Keratinocyte (primary cell): Measurements from ENCODE around the gene ERC2. TPM values are rescaled to one million over a fixed set of nuclear protein-coding genes. Genes with fewer than 3 reads are reported as not detected.
A peak's percentile ranks its signal among the peaks of the same experiment; 100 is the strongest.

ENCODE experiments used
- DNase-seq: peaks from one replicate; pipeline ENCODE4 v3.0.0-alpha.2; 2011; ENCODE audit warnings: low read depth, missing footprints, low spot score
- FAIRE-seq: peaks from 2 replicates; lab custom pipeline; 2011; peaks lifted over from hg19 to GRCh38; lab: Jason Lieb, UNC
- H2AFZ ChIP-seq: 2 replicates; pipeline ENCODE4 v1.6.0; 2012; ENCODE audit warnings: low read length, control low read depth, inconsistent platforms; ENCODE audit not compliant: control insufficient read depth
- H3K27ac ChIP-seq: 2 replicates; pipeline ENCODE4 v1.5.1; 2011; ENCODE audit warnings: low read length; ENCODE audit not compliant: control insufficient read depth, insufficient read depth
- H3K27me3 ChIP-seq: 3 replicates; pipeline ENCODE4 v1.6.0; 2011; ENCODE audit warnings: low read length; ENCODE audit not compliant: control insufficient read depth, insufficient read depth; ENCODE audit errors: extremely low read depth
- H3K36me3 ChIP-seq, 2 experiments: 2 replicates in 1 of 2; 3 replicates in 1 of 2; pipeline ENCODE4 v1.5.1; 2011; ENCODE audit warnings: low read length in 2 of 2, mild to moderate bottlenecking in 1 of 2; ENCODE audit not compliant: control insufficient read depth in 2 of 2, insufficient read depth in 2 of 2; ENCODE audit errors: extremely low read depth in 1 of 2
- H3K4me1 ChIP-seq: 3 replicates; pipeline ENCODE4 v1.5.1; 2011; ENCODE audit warnings: low read length; ENCODE audit not compliant: control insufficient read depth, insufficient read depth; ENCODE audit errors: extremely low read depth
- H3K4me2 ChIP-seq: 3 replicates; pipeline ENCODE4 v1.6.0; 2011; ENCODE audit warnings: low read depth, low read length; ENCODE audit not compliant: control insufficient read depth, insufficient read depth; ENCODE audit errors: extremely low read depth
- H3K4me3 ChIP-seq, 3 experiments: fragments of 200-600 bp in 1 of 3; sonication (generic) in 1 of 3; 2 replicates in 2 of 3; 3 replicates in 1 of 3; pipeline ENCODE4 v1.5.1; 2011 to 2016; ENCODE audit warnings: low read length in 3 of 3, mild to moderate bottlenecking in 3 of 3, control low read depth in 2 of 3, inconsistent platforms in 1 of 3, low read depth in 1 of 3, mixed read lengths in 1 of 3, mixed run types in 1 of 3, moderate library complexity in 1 of 3; ENCODE audit not compliant: control insufficient read depth in 2 of 3, insufficient read depth in 2 of 3; ENCODE audit errors: extremely low read depth in 1 of 3
- H3K79me2 ChIP-seq: 2 replicates; pipeline ENCODE4 v1.6.0; 2012; ENCODE audit warnings: low read length; ENCODE audit not compliant: control insufficient read depth, insufficient read depth
- H3K9ac ChIP-seq: 3 replicates; pipeline ENCODE4 v1.6.0; 2011; ENCODE audit warnings: low read length; ENCODE audit not compliant: control insufficient read depth, insufficient read depth; ENCODE audit errors: extremely low read depth
- H3K9me1 ChIP-seq: 3 replicates; pipeline ENCODE4 v1.6.0; 2011; ENCODE audit warnings: low read length; ENCODE audit not compliant: control insufficient read depth, insufficient read depth; ENCODE audit errors: extremely low read depth
- H3K9me3 ChIP-seq: 2 replicates; pipeline ENCODE4 v1.5.1; 2012; ENCODE audit warnings: low read depth, low read length; ENCODE audit not compliant: control insufficient read depth
- H4K20me1 ChIP-seq: 3 replicates; pipeline ENCODE4 v1.6.0; 2011; ENCODE audit warnings: low read length; ENCODE audit not compliant: control insufficient read depth, insufficient read depth; ENCODE audit errors: extremely low read depth
- CTCF ChIP-seq, 3 experiments: IDR thresholded peaks in 1 of 3; conservative IDR thresholded peaks in 1 of 3; optimal IDR thresholded peaks in 1 of 3; 2 replicates in 2 of 3; 3 replicates in 1 of 3; pipeline versions ENCODE3 to v1.5.1; 2011; ENCODE audit warnings: low read length in 3 of 3, mild to moderate bottlenecking in 3 of 3, moderate library complexity in 2 of 3, control low read depth in 1 of 3, inconsistent platforms in 1 of 3; ENCODE audit not compliant: insufficient read depth in 2 of 3; ENCODE audit errors: extremely low read depth in 1 of 3
- EZH2 ChIP-seq: IDR thresholded peaks from one replicate; pipeline ENCODE4 v1.6.1; 2012; ENCODE audit warnings: inconsistent platforms, mild to moderate bottlenecking, low read length, moderate library complexity
- dilution Hi-C: fragments of 300-500 bp; cut with MboI; formaldehyde crosslinking; loops from one replicate; pipeline ENCODE4 v1.7.0; 2020; ENCODE audit warnings: low sequenced_read_pairs; ENCODE audit not compliant: extremely low pct_ligation_motif_present
- polyA plus RNA-seq, 5 experiments: library from polyadenylated mRNA; depleted of rRNA in 3 of 5; stranded (reverse) in 3 of 5; stranded (forward) in 1 of 5; unstranded in 1 of 5; fragments of >200 nt; gene quantifications; 1 replicate in 1 of 5; 2 replicates in 3 of 5; 3 replicates in 1 of 5; pipeline versions ENCODE4 v1.2.1 to v1.2.3, GENCODE V29; 2011 to 2012; ENCODE audit warnings: missing spikeins in 2 of 5, low read depth in 1 of 5, low replicate concordance in 1 of 5

The ERC2 gene
- polyA plus RNA-seq, 1 donor (not counting 4 experiments of a cell fraction or from before 2014, with no cell fraction given) = 0.08 TPM

- Histone ChIP-seq H2AFZ (no peak overlapping the region), H4K20me1 (no peaks in the 10 kb centered on the region), H3K9me3 (no peaks in the 10 kb centered on the region), H3K9me1 (no peaks in the 10 kb centered on the region), H3K36me3 (peaks cover 6 to 19% of the 10 kb centered on the region in 2 experiments), H3K4me1 (peaks cover 14% of the 10 kb centered on the region), H3K27me3 (no peaks in the 10 kb centered on the region), H3K9ac (no peak overlapping the region), H3K4me3 (no peak overlapping the region), H3K27ac (peak overlapping the region; percentile 6), H3K4me2 (peak overlapping the region; percentile 12), H3K79me2 (peaks cover 27% of the 10 kb centered on the region)
- FAIRE-seq (peak; percentile 90), DNase-seq (no peak)
- TF ChIP-seq EZH2 = no peak
- TF ChIP-seq CTCF (optimal IDR thresholded peaks at IDR 0.05 in 1 of 3, IDR thresholded peaks at IDR 0.05 in 1 of 3, conservative IDR thresholded peaks at IDR 0.05 in 1 of 3; ENCODE audit: extremely low read depth in 1 of 3, insufficient read depth in 2 of 3, low read length in 3 of 3) = no peak
- dilution Hi-C loops = loop anchor here (25.0 kb wide), 2 partner anchors 261 to 411 kb away; no protein-coding TSS in a partner anchor
Measured at GRCh38 chr3:55476515-55476914, 991.8 kb downstream of the ERC2 start.

- no peaks in the 10 kb centered on the region for H3K9me1 ChIP-seq
- no peaks in the 10 kb centered on the region for H3K9me3 ChIP-seq
- no peak overlapping the region for H3K9ac ChIP-seq
- DNase-seq = no peak
- peaks cover 14 to 21% of the 10 kb centered on the region in 2 experiments for H3K36me3 ChIP-seq
- no peak for TF ChIP-seq EZH2
- no peak for TF ChIP-seq CTCF (optimal IDR thresholded peaks at IDR 0.05 in 1 of 3, IDR thresholded peaks at IDR 0.05 in 1 of 3, conservative IDR thresholded peaks at IDR 0.05 in 1 of 3; ENCODE audit: extremely low read depth in 1 of 3, insufficient read depth in 2 of 3, low read length in 3 of 3)
- H3K27me3 ChIP-seq = no peaks in the 10 kb centered on the region
- H3K4me2 ChIP-seq = no peak overlapping the region
- FAIRE-seq = no peak
- peaks cover 5% of the 10 kb centered on the region for H3K4me1 ChIP-seq
- no peak overlapping the region for H2AFZ ChIP-seq
- H3K4me3 ChIP-seq = no peak overlapping the region
- H3K79me2 ChIP-seq = peaks cover 7% of the 10 kb centered on the region
- H4K20me1 ChIP-seq = no peaks in the 10 kb centered on the region
- dilution Hi-C loops = no loop called here
- no peak overlapping the region for H3K27ac ChIP-seq
Measured at GRCh38 chr3:55474213-55474632, 994.0 kb downstream of the ERC2 start.
